Mucosa of descending colon (tissue), 3 donors: ENCODE data around the gene HCFC1R1. TPM values are rescaled to one million over a fixed set of nuclear protein-coding genes. Genes with fewer than 3 reads are reported as not detected.
A peak's percentile ranks its signal among the peaks of the same experiment; 100 is the strongest.
"Not testable (repeated sequence)": the region's sequence is repeated elsewhere in the genome, so short reads cannot be mapped to it uniquely, and the experiment has no call there.

ENCODE experiments used
- ATAC-seq: fragments of 200-7000 bp; cut with Tn5 transposase; one replicate; pipeline ENCODE4 v1.9.1; 2020; ENCODE audit warnings: mild to moderate bottlenecking, moderate library complexity
- DNase-seq, 3 donors: peaks; one replicate each; pipeline ENCODE4 v3.0.0-alpha.2; 2020
- H3K36me3 ChIP-seq: fragments of 200-600 bp; one replicate; pipeline ENCODE4 v1.8.0; 2021; ENCODE audit warnings: low read depth, mild to moderate bottlenecking
- H3K4me1 ChIP-seq: fragments of 200-600 bp; one replicate; pipeline ENCODE4 v1.8.0; 2021; ENCODE audit warnings: low read depth, mild to moderate bottlenecking
- H3K4me3 ChIP-seq: fragments of 200-600 bp; one replicate; pipeline ENCODE4 v1.8.0; 2021; ENCODE audit warnings: mild to moderate bottlenecking
- H3K9me3 ChIP-seq: fragments of 200-600 bp; one replicate; pipeline ENCODE4 v1.8.0; 2021; ENCODE audit warnings: mild to moderate bottlenecking
- CTCF ChIP-seq: fragments of 200-600 bp; IDR thresholded peaks from one replicate; pipeline ENCODE4 v1.8.0; 2022; ENCODE audit warnings: antibody characterized with exemption, mild to moderate bottlenecking
- intact Hi-C, 2 donors: fragments of 100-400 bp; cut with DNase I in 1 of 2; cut with micrococcal nuclease in 1 of 2; formaldehyde crosslinking; loops; one replicate each; pipeline versions ENCODE4 v1.11.0 to v1.11.1; 2022; cut with DNase I, micrococcal nuclease
- total RNA-seq, 3 donors: library from RNA; stranded (reverse); fragmentation: NEBNext Ultra II Directional in 2 of 3; extraction: Animal tissue kit (Norgen Biotek cat#: 25700) in 2 of 3; gene quantifications; one replicate each; pipeline versions ENCODE4 v1.2.1 to v1.2.4, GENCODE V29; 2021 to 2023
- donor health status: DM: no; HTN: no; CAD: no; lungs with moderate emphysema.
- donor health status: DM: no; HTN: no; CAD: no.
- donor health status: DM: no; HTN: yes; CAD: no.

Gene HCFC1R1
- total RNA-seq, 3 donors from 2014 or later = 19.7 to 33.3 (median 26.5) TPM

GRCh38 chr16:3058139-3059030 lies 34.6 kb upstream of the HCFC1R1 start:
- no peak for TF ChIP-seq CTCF
- ATAC-seq (peak; percentile 72), DNase-seq (peak; percentile 78 to 85 (median 84))
- H3K9me3 ChIP-seq = no peaks in the 10 kb centered on the region
- H3K4me1 ChIP-seq = peaks cover 15% of the 10 kb centered on the region
- H3K4me3 ChIP-seq = peak overlapping the region; percentile 33
- intact Hi-C loops = no loop called here
- H3K36me3 ChIP-seq = no peaks in the 10 kb centered on the region

- Histone ChIP-seq H3K4me1 (peaks cover 8% of the 10 kb centered on the region), H3K36me3 (no peaks in the 10 kb centered on the region), H3K9me3 (no peaks in the 10 kb centered on the region), H3K4me3 (no peak overlapping the region)
- DNase-seq = peak in 1 of 3 donors; percentile 56
- intact Hi-C loops = no loop called here
- no peak for TF ChIP-seq CTCF
- ATAC-seq = no peak
These were observed 33.7 kb upstream of the HCFC1R1 start for GRCh38 chr16:3057181-3058138.

GRCh38 chr16:3056336-3057180 lies 32.8 kb upstream of the HCFC1R1 start:
- DNase-seq (peak in 1 of 3 donors; percentile 55), ATAC-seq (no peak)
- Histone ChIP-seq H3K36me3 (no peaks in the 10 kb centered on the region), H3K4me1 (peaks cover 8% of the 10 kb centered on the region), H3K9me3 (no peaks in the 10 kb centered on the region), H3K4me3 (no peak overlapping the region)
- TF ChIP-seq CTCF = no peak
- intact Hi-C loops = no loop called here

GRCh38 chr16:3055734-3056115 lies 32.0 kb upstream of the HCFC1R1 start:
- ATAC-seq, intact Hi-C loops, H3K9me3 ChIP-seq, H3K36me3 ChIP-seq, H3K4me3 ChIP-seq, H3K4me1 ChIP-seq: not testable (repeated sequence)
- peak in 1 of 3 donors; percentile 49 for DNase-seq

- DNase-seq = peak in 1 of 3 donors; percentile 59
- peaks cover 8% of the 10 kb centered on the region for H3K4me1 ChIP-seq
- intact Hi-C loops = no loop called here
- no peak overlapping the region for H3K4me3 ChIP-seq
- no peak for ATAC-seq
- TF ChIP-seq CTCF = no peak
- no peaks in the 10 kb centered on the region for H3K36me3 ChIP-seq
- H3K9me3 ChIP-seq = no peaks in the 10 kb centered on the region
These were observed 31.4 kb upstream of the HCFC1R1 start for GRCh38 chr16:3054965-3055733.

- H3K4me3 ChIP-seq, H3K36me3 ChIP-seq, intact Hi-C loops, H3K4me1 ChIP-seq, H3K9me3 ChIP-seq, DNase-seq: not testable (repeated sequence)
- ATAC-seq = peak; percentile 28
These were observed 29.6 kb upstream of the HCFC1R1 start for GRCh38 chr16:3053330-3053710.

- H3K36me3 ChIP-seq, DNase-seq, intact Hi-C loops, H3K4me3 ChIP-seq, H3K4me1 ChIP-seq, H3K9me3 ChIP-seq: not testable (repeated sequence)
- peak; percentile 36 for ATAC-seq
These were observed 29.0 kb upstream of the HCFC1R1 start for GRCh38 chr16:3052571-3053329.
